ENCODE results near the gene IER5.
A peak's percentile ranks its signal among the peaks of the same experiment; 100 is the strongest.

IER5 gene

DNA sequence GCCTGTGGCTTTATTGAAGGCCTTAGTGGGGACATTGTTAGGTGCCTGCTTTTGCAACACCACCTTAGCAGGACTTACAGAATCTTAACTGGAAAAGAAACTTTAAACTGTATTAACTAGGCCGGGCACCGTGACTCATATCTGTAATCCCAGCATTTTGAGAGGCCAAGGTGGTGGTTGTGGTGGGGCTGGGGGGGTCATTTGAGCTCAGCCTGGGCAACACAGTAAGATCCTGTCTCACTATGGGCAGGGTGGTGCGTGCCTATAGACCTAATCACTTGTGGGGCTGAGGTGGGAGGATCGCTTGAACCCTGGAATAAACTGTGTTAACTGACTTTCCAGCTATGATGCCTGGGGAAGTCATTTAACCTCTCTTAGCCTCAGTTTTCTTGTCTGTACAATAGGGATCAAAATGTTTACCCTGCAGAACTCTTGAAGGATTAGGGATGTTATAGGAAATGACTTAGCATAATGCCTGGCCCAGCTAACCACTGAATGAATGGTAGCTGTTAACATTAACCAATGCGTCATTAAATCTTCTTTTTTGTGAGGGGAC is 39.5 kb downstream of the IER5 start:
- in situ Hi-C loops (cut with MboI; ENCODE audit: low pct_unique_long_range_greater_than_20kb, low sequenced_read_pairs): no loop called here
- DNase-seq: no peak

DNA sequence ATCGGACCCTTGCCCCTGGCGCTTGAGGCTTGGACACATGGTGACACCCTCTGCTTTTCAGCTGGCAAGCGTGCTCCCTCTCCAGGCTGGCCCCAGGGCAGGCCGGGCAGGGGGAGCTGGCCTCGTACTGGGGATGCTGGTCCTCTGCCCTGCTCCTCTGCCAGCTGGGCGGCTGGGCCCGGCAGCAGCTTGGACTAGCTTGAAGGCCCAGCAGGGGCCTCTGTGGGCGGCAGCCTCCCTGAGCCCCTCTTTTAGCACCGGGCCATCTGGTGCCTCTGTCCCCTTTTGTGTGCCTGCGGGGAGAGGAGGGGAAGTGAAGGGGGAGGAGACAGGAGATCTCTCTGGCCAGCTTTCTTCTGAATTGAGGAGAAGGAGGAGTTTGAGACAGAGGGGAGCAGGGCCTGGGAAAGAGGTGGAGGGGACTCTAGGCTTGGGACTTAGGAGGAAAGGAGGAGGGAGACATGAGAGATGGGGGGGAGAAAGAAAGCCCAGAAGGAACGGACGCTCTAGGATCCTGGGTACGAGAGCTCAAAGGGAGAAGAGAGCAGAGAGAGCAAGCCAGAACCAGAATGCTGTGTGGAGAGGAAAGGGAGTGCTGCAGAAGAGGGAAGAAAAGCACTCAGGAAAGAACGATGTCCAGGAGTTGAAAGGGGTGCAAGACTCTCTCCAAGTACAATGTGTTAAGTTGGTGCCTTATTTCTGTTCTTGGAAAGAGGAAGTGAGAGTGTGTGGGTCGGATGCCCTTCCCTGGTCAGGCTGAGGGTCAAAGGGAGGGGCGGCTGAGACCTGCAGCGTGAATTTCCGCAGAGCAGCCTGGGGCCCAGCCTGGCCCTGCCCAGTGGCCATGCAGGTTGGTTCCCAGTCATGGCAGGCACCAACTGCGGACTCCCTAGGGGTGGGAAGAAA is 40.3 kb downstream of the IER5 start:
- peak; percentile 84 for DNase-seq
- in situ Hi-C loops (cut with MboI; ENCODE audit: low pct_unique_long_range_greater_than_20kb, low sequenced_read_pairs): no loop called here

DNA sequence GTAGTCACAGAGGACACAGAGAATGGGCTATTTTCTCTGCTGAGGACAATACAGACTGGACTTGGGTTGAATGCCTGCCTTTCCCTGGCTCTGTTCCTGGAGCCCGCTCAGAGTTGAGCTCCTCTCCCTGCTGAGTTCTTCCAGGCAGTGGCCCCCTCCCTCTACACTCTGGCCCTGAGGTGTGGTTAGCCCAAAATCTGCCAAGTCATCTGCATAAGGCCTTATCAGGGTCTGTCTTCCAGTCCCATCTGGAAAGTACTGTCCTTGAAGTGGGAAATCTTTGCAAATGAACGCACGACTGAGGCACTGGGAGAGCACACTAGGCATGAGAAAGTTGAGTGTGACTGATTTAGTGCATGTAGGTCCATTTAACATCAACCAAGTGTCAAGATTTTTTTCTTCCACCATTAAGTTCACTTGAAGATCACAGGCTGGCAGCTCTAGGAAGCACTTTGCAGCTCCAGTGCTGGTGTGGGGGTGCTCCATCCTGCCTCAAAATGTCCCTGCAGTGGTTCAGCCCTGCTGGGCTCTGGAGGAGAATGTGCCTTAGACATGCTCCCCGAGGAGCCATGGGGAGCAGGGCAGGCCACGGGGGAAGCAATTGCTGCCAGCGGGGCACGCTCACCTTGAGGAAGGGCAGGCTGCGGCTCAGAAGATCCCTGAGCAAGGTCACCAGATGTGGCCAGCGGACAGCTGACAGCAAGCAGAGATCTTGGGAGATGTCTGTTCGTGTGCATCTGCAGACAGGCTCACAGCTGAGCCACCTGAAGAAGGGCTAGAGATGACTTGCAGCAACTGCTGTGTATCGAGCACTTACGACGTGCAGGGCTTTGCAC is 41.5 kb downstream of the IER5 start:
- in situ Hi-C loops (cut with MboI; ENCODE audit: low pct_unique_long_range_greater_than_20kb, low sequenced_read_pairs): no loop called here
- DNase-seq: no peak

DNA sequence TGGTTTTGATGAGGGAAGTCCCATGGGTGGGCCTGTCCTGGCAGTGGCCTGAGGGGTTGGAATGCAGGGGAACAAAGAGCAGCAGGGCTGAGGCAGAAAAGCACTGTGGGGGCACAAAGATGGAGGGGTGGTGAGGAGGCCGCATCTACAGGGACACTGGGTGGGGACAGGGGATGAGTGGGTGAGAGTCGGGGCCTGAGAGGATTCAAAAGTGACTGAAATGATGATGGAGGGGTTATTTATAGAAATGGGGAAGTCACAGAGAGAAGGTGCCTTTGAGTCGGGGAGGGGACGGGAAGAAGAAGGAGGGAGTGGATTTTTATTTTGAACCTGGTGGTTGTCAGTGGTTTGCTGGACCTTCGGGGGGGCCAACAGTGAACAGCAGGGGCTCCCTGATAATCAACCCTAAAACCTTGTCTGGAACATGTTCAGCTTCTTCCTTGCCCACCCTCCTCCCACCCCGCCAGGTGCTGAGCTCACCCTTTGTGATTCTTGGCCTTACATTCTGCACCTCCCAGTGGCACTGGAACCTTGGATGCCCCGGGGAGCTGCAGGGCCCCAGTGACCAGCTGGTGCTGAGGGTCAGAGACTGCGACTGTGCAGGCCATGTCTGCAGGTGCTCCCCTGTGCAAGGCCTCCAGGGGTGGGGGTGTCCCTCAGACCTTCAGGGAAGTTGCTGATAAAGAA is 42.9 kb downstream of the IER5 start:
- peak; percentile 91 for DNase-seq
- in situ Hi-C loops (cut with MboI; ENCODE audit: low pct_unique_long_range_greater_than_20kb, low sequenced_read_pairs): no loop called here

DNA sequence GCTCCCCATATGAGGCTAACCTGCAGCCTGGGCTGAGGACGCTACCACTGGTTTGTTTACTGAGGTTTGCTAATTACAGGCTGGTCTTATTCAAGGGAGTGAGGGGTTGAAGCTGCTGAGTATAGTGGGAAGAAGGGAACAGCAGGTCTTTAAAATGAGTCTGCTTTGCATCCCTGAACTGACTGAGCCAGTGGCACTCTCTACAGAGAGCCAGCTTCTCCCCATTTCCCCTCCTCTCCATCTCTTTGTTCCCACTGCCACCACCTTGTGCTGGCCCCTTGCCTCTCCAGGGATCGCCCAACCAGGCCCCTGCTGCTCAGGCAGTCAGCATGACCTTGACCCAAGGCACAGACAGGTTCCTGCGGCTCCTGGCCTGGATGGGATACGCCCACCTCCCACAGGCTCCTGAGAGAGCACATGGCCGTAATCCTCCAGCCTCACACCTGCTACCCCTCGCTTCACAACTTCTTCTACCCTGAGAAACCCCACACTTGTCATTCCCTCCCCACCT is 45.0 kb downstream of the IER5 start:
- in situ Hi-C loops (cut with MboI; ENCODE audit: low pct_unique_long_range_greater_than_20kb, low sequenced_read_pairs): no loop called here
- DNase-seq: no peak

DNA sequence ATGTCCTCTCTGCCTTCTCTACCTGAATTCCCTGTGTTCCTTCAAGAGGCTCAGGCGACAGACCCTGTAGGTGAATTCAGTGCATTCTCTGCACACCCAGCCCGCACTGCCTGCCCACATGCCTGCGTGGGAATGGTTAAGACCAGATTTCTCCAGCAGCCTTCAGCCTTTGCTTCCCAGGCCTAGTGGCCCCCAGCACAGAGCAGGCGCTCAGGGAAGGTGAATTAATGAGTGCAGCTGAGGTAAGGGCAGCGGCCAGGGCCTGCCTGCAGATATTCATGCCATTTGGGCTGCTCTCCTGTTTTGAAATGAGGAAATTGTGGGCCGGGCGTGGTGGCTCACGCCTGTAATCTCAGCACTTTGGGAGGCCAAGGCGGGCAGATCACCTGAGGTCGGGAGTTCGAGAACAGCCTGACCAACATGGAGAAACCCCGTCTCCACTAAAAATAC is 45.5 kb downstream of the IER5 start:
- DNase-seq: no peak
- in situ Hi-C loops (cut with MboI; ENCODE audit: low pct_unique_long_range_greater_than_20kb, low sequenced_read_pairs): no loop called here

DNA sequence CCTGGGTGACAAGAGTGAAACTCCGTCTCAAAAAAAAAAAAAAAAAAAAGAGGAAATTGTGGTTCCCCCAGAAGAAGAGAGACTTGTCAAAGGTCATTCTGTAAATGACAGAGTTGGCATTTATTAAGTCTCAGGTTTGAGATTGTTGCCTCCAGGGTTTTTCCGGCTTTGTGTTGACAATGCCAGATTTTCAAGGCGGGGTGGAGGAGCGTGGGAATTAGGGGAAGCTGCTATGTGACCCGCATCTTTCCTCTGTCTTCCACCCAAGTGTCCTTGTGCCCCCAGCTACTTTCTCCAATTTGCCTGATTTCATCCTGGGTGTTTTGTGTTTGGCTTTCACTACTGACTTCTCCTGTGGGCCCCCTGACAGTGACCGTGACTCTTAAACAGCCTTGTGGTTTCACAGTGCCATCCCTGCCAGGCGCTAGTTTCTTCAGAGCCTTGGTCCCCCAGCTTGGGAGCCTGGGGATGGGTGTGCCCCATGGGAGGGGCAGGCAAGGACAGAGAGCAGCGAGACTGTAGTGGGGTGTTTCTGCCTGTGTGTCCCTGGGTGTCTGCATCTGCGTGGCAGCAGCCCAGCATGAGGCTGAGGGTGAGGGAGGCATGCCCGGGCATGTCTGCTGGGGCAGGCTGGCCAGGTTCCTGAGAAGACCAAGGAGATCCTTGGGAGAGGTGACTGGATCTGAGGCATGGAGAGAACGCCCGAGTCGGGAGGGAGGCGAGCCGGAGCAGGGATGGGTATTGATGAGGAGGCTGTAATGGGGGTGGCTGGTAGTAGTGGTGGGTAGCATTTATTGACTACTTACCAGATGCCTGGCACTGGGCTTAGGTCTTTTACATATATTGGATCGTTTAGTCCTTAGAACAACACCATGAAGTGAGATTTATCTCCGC is 46.3 kb downstream of the IER5 start:
- DNase-seq: peak; percentile 88
- in situ Hi-C loops (cut with MboI; ENCODE audit: low pct_unique_long_range_greater_than_20kb, low sequenced_read_pairs): no loop called here

DNA sequence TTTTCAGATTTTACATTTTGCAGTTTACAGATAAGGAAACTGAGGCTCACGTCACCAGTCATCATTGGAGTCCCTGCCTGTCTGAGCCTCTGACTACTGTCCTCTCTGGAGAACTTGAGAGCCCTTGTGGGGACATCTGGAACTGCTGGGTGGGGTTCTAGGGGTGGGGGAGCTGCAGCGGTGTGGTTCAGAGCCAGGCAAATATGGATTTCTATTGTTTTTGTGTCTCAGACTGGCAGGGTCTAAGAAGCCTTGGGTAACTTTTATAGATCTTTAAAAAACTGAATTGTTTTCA is 46.9 kb downstream of the IER5 start:
- peak; percentile 53 for DNase-seq
- in situ Hi-C loops (cut with MboI; ENCODE audit: low pct_unique_long_range_greater_than_20kb, low sequenced_read_pairs): no loop called here

DNA sequence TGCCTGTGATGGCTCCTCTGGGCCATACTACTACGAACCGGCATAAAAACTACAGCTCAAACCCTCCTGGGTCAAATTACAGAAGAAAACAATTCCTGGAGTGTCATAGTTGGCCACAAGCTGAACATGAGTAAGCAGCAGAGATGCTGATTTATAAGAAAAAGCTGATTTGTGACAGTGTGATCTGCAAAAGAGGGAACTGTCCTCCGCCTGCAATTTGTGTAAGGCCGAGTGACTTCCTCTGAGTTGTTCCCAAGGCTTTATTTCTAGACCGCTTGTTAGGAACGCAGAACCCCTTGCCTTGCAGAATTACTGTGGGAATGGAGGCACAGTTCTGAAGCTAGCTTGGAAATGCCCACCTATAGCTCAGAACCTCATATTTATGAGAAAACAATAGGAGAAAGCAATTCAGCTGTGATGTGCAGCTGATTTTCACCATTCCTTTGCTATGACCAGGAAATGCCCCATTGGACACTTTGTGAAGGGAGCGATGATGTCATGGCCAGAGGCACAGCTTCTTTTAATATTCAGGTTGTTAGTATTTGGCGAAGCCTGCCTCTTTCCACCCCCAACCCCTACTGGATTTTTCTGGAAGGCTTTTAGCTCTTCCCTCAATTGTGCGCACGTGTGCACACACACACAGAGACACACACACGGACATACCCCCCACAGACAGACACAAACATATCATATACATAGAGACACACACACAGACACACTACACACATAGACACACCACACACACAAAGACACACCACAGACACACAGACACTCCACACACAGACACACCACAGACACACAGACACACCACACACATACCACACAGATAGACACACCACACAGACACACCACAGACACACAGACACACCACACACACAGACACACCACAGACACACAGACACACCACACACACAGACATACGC is 47.6 kb downstream of the IER5 start:
- DNase-seq: peak; percentile 67
- in situ Hi-C loops (cut with MboI; ENCODE audit: low pct_unique_long_range_greater_than_20kb, low sequenced_read_pairs): no loop called here

DNA sequence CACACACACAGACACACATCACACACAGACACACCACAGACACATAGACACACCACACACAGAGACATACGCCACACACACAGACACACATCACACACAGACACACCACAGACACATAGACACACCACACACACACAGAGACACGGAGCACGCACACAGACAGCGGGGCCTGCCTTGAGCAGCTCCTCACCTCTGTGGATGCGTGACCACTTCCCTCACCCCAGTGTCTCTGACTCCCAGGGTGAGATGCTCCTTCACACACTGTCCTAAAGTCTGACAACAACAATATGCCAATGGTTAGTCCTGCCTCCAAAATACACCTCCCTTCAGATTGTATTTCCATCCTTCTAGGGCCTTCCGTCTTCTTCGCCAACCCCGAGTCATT is 48.2 kb downstream of the IER5 start:
- in situ Hi-C loops (cut with MboI; ENCODE audit: low pct_unique_long_range_greater_than_20kb, low sequenced_read_pairs): no loop called here
- DNase-seq: no peak

DNA sequence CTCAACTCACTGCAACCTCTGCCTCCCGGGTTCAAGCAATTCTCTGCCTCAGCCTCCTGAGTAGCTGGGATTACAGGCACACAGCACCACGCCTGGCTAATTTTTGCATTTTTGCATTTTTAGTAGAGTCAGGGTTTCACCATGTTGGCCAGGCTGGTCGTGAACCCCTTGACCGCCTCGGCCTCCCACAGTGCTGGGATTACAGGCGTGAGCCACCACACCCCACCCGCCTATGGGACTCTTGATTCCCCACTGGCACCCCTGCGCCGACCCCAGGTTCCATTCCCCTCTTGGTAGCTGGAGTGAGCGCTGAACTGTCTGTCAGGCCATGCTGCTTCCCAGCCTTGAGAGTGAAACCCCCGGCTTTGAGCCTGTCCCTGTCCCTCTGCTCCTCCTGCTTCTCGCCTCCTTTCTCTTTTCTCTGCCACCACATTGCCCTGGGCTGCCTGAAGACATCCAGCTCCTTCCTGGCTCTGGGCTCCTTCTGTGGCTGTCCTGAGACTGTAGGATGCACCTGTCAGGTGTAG is 48.8 kb downstream of the IER5 start:
- no peak for DNase-seq
- in situ Hi-C loops (cut with MboI; ENCODE audit: low pct_unique_long_range_greater_than_20kb, low sequenced_read_pairs): no loop called here

DNA sequence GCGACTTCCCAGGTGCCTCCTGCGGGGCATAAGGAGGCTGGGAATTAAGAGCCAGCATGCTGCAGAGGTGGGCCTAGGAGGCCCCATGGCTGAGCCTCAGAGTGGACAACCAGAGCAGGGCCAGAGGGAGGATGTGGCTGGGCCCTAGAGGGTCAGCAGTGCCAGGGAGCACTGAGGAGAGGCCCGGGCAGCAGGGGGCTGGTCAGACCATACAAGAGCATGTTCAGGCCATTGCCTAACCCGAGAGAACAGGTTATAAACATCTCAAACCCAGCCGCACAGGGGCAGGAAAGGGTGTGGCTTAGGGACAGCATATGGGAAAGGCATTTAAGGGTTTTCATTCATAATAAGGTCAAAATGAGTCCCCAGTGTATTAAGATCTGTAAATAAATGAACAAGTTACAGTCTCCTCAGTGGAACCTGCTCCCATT is 51.1 kb downstream of the IER5 start:
- in situ Hi-C loops (cut with MboI; ENCODE audit: low pct_unique_long_range_greater_than_20kb, low sequenced_read_pairs): loop anchor here (10.0 kb wide), 1 partner anchor 45 kb away; no protein-coding TSS in a partner anchor
- no peak for DNase-seq

DNA sequence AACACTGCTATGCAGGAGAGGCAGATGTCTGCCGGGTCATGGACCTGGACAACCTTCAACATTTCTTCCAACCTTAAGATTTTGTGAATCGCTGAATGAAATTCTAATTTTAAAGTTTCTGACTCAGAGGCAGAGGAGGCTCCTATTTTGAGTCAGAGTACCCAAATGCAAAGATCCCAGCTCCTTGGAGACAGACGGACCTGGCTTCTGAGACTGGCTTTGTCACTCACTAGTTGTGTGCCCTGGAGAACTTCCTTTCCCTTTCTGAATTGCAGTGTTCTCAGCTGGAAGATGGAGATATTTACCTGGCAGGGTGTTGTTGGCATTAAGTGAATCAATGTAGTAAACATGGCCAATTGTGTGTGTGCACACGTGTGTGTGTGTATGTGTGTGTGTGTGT is 51.9 kb downstream of the IER5 start:
- no peak for DNase-seq
- in situ Hi-C loops (cut with MboI; ENCODE audit: low pct_unique_long_range_greater_than_20kb, low sequenced_read_pairs): loop anchor here (10.0 kb wide), 1 partner anchor 46 kb away; no protein-coding TSS in a partner anchor

DNA sequence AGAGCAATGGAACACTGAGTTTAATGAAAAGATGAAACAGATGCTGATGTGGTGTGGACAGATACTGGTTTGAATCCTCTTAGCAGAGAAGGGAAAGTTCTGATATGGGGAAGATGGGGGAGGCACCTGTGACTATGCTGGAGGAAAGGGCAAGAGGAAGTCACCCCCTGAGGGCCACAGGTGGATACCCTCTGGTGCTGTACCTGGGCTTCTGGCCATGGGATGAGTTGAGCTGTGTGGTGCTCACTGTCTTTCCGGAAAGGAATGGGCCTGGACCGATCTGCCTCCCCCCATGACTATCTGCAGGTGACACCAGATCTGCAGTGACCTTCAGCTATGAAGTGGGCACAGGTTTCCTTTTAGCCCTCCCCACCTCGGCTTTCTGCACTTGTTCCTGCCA is 52.4 kb downstream of the IER5 start:
- in situ Hi-C loops (cut with MboI; ENCODE audit: low pct_unique_long_range_greater_than_20kb, low sequenced_read_pairs): loop anchor here (10.0 kb wide), 1 partner anchor 46 kb away; no protein-coding TSS in a partner anchor
- no peak for DNase-seq

DNA sequence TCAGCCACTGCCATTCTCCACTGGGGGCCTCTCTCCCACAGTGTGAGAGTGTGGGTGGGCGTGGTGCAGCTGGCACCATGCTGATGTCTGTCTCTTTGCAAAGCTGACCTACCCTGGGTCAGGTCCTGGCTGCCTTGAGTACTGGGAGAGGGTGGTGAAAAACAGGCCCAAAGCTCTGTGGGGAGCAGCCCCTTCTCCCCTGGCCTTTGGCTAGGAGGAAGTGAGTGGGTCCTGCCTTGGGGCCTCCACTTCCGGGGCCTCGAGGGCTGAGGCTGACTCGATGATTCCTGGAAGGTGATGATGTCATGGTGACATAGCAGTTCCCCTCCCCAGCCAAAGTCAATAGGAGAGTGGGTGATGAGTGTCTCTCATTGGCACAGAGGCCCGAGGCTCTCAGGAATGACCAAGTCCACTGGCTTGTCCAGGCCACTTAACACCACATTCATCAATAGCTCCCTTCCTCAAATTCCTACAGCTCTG is 53.0 kb downstream of the IER5 start:
- DNase-seq: no peak
- in situ Hi-C loops (cut with MboI; ENCODE audit: low pct_unique_long_range_greater_than_20kb, low sequenced_read_pairs): loop anchor here (10.0 kb wide), 1 partner anchor 47 kb away; no protein-coding TSS in a partner anchor

All from KBM-7 (cell line).